GM18520 (cell line): ENCODE data around the gene ERVFRD-1.
"Not testable (repeated sequence)": the region's sequence is repeated elsewhere in the genome, so short reads cannot be mapped to it uniquely, and the experiment has no call there.

Experiments used
- ATAC-seq: cut with Tn5 transposase; IDR thresholded peaks from one replicate; pipeline ENCODE4 v1.9.1; 2021; ENCODE audit not compliant: unreplicated experiment

ERVFRD-1 gene

GRCh38 chr6:11092668-11093375, 18.7 kb downstream of the ERVFRD-1 start:
- peak; percentile 18 for ATAC-seq

GRCh38 chr6:11091141-11091540, 20.4 kb downstream of the ERVFRD-1 start:
- ATAC-seq = not testable (repeated sequence)

GRCh38 chr6:11089695-11090094, 21.8 kb downstream of the ERVFRD-1 start:
- no peak for ATAC-seq

GRCh38 chr6:11087141-11087812, 24.2 kb downstream of the ERVFRD-1 start:
- ATAC-seq = not testable (repeated sequence)

- ATAC-seq = no peak
These were observed 25.6 kb downstream of the ERVFRD-1 start for GRCh38 chr6:11085758-11086435.

- ATAC-seq = no peak
These were observed 27.6 kb downstream of the ERVFRD-1 start for GRCh38 chr6:11083956-11084355.

GRCh38 chr6:11083491-11083890, 28.0 kb downstream of the ERVFRD-1 start:
- no peak for ATAC-seq

GRCh38 chr6:11080296-11080695, 31.2 kb downstream of the ERVFRD-1 start:
- no peak for ATAC-seq

- ATAC-seq = no peak
These were observed 33.3 kb downstream of the ERVFRD-1 start for GRCh38 chr6:11078266-11078665.

- no peak for ATAC-seq
These were observed 35.0 kb downstream of the ERVFRD-1 start for GRCh38 chr6:11076540-11076939.

- no peak for ATAC-seq
These were observed 39.4 kb downstream of the ERVFRD-1 start for GRCh38 chr6:11072101-11072500.

- ATAC-seq = no peak
These were observed 41.8 kb downstream of the ERVFRD-1 start for GRCh38 chr6:11069760-11070159.

- no peak for ATAC-seq
These were observed 44.2 kb downstream of the ERVFRD-1 start for GRCh38 chr6:11067348-11067747.

GRCh38 chr6:11066505-11067347, 44.8 kb downstream of the ERVFRD-1 start:
- no peak for ATAC-seq

- no peak for ATAC-seq
These were observed 45.9 kb downstream of the ERVFRD-1 start for GRCh38 chr6:11065436-11066202.

GRCh38 chr6:11064836-11065235, 46.7 kb downstream of the ERVFRD-1 start:
- ATAC-seq = no peak

GRCh38 chr6:11062715-11063114, 48.8 kb downstream of the ERVFRD-1 start:
- ATAC-seq = no peak

- ATAC-seq = no peak
These were observed 49.4 kb downstream of the ERVFRD-1 start for GRCh38 chr6:11062083-11062482.

GRCh38 chr6:11058406-11058805, 53.1 kb downstream of the ERVFRD-1 start:
- no peak for ATAC-seq

GRCh38 chr6:11056871-11057270, 54.7 kb downstream of the ERVFRD-1 start:
- ATAC-seq = no peak
